ENCODE results near the gene POLR2L.
A peak's percentile ranks its signal among the peaks of the same experiment; 100 is the strongest.

Gene POLR2L

GRCh38 chr11:810040-810567 lies 32.2 kb downstream of the POLR2L start:
- no peak for DNase-seq (ENCODE audit: low read depth)

GRCh38 chr11:809287-810039 lies 32.9 kb downstream of the POLR2L start, which contains the start of gene RPLP2:
Gene RPLP2, plus strand, starts transcription at chr11:809967. Its CDS starts 268 bp downstream, at chr11:810235.
- peak; percentile 94 for DNase-seq (ENCODE audit: low read depth)

- DNase-seq (ENCODE audit: low read depth), result no peak
Observed at GRCh38 chr11:808427-809286, 33.7 kb downstream of the POLR2L start.

GRCh38 chr11:804599-804964 lies 37.7 kb downstream of the POLR2L start:
- no peak for DNase-seq (ENCODE audit: low read depth)

GRCh38 chr11:803770-804598 lies 38.3 kb downstream of the POLR2L start:
- DNase-seq (ENCODE audit: low read depth), result no peak

GRCh38 chr11:803467-803742 lies 38.9 kb downstream of the POLR2L start:
- DNase-seq (ENCODE audit: low read depth), result no peak

GRCh38 chr11:802693-803466 lies 39.4 kb downstream of the POLR2L start:
- DNase-seq (ENCODE audit: low read depth), result no peak

GRCh38 chr11:802018-802617 lies 40.2 kb downstream of the POLR2L start:
- DNase-seq (ENCODE audit: low read depth), result no peak

GRCh38 chr11:801097-801780 lies 41.1 kb downstream of the POLR2L start:
- DNase-seq (ENCODE audit: low read depth), result no peak

GRCh38 chr11:800473-800872 lies 41.9 kb downstream of the POLR2L start:
- no peak for DNase-seq (ENCODE audit: low read depth)

GRCh38 chr11:799641-800316 lies 42.5 kb downstream of the POLR2L start:
- no peak for DNase-seq (ENCODE audit: low read depth)

GRCh38 chr11:798093-798713 lies 44.1 kb downstream of the POLR2L start, which contains the start of gene SLC25A22:
Gene SLC25A22, minus strand, starts transcription at chr11:798281. Its CDS starts 3,275 bp downstream, at chr11:795006.
- DNase-seq (ENCODE audit: low read depth), result peak; percentile 60

- DNase-seq (ENCODE audit: low read depth), result peak; percentile 70
Observed at GRCh38 chr11:797296-798092, 44.8 kb downstream of the POLR2L start.

GRCh38 chr11:796565-797295 lies 45.6 kb downstream of the POLR2L start:
- no peak for DNase-seq (ENCODE audit: low read depth)

- peak; percentile 82 for DNase-seq (ENCODE audit: low read depth)
Observed at GRCh38 chr11:795634-796564, 46.4 kb downstream of the POLR2L start.

GRCh38 chr11:794766-795633 lies 47.3 kb downstream of the POLR2L start:
- no peak for DNase-seq (ENCODE audit: low read depth)
